ENCODE measurements around the gene MYO1D.

GRCh38 chr17:32604966-32605365 is 272.0 kb downstream of the MYO1D start:
- TF ChIP-seq E2F5 (CRISPR knock-in tag; IDR thresholded peaks at IDR 0.05) (no peak), NR3C1 (CRISPR knock-in tag; conservative IDR thresholded peaks at IDR 0.05; ENCODE audit: low read depth) (no peak), ATF2 (CRISPR knock-in tag; IDR thresholded peaks at IDR 0.05; ENCODE audit: borderline replicate concordance, low read depth) (no peak), CTCF (IDR thresholded peaks at IDR 0.05) (no peak), RELA (CRISPR knock-in tag; IDR thresholded peaks at IDR 0.05; ENCODE audit: borderline replicate concordance) (no peak), ZNF121 (CRISPR knock-in tag; IDR thresholded peaks at IDR 0.05) (no peak), USF2 (CRISPR knock-in tag; IDR thresholded peaks at IDR 0.05) (no peak), ZBTB43 (CRISPR knock-in tag; IDR thresholded peaks at IDR 0.05) (no peak), TCF7 (CRISPR knock-in tag; IDR thresholded peaks at IDR 0.05; ENCODE audit: low read depth) (no peak), IRF2 (CRISPR knock-in tag; IDR thresholded peaks at IDR 0.05; ENCODE audit: borderline replicate concordance, low read depth) (no peak), ZNF263 (CRISPR knock-in tag; IDR thresholded peaks at IDR 0.05; ENCODE audit: low read depth) (no peak), JUN (CRISPR knock-in tag; IDR thresholded peaks at IDR 0.05) (no peak)
